BJ (cell line): ENCODE results near the gene LIF. TPM values are rescaled to one million over a fixed set of nuclear protein-coding genes. Genes with fewer than 3 reads are reported as not detected.

Source experiments
- CTCF ChIA-PET: fragments of 350-600 bp; formaldehyde crosslinking; extraction: SDS; loops from one replicate; lab custom pipeline; 2021; ENCODE audit warnings: antibody characterized with exemption, inconsistent platforms; lab: Yijun Ruan, JAX
- POLR2A ChIA-PET: fragments of 300-600 bp; sonication (Branson Sonifier 250); formaldehyde crosslinking; extraction: SDS; loops from one replicate; lab custom pipeline; 2021; ENCODE audit warnings: antibody characterized with exemption; lab: Charles Lee
- DNase-seq: peaks from one replicate; pipeline ENCODE4 v3.0.0-alpha.2; 2011; ENCODE audit warnings: low read depth
- H3K27me3 ChIP-seq: 2 replicates; pipeline ENCODE4 v1.6.0; 2011; ENCODE audit warnings: low read length; ENCODE audit not compliant: control insufficient read depth, insufficient read depth
- H3K36me3 ChIP-seq: 2 replicates; pipeline ENCODE4 v1.5.1; 2011; ENCODE audit warnings: low read length; ENCODE audit not compliant: control insufficient read depth, insufficient read depth
- H3K4me3 ChIP-seq: 2 replicates; pipeline ENCODE4 v1.5.1; 2011; ENCODE audit warnings: low read depth, mild to moderate bottlenecking, control low read depth, low read length
- polyA plus RNA-seq: library from polyadenylated mRNA; depleted of rRNA; stranded (reverse); fragments of >200 nt; gene quantifications from 2 replicates; pipeline ENCODE4 v1.2.3, GENCODE V29; 2011
- TF ChIP-seq, protein P1 (sequence below): IDR thresholded peaks from 2 replicates; pipeline ENCODE4 v1.5.1; 2011; ENCODE audit warnings: low read depth, mild to moderate bottlenecking, control low read depth, inconsistent platforms, low read length, moderate library complexity; ENCODE audit not compliant: insufficient read depth

Gene LIF
- polyA plus RNA-seq, 1 experiment, result 5.8 TPM

DNA sequence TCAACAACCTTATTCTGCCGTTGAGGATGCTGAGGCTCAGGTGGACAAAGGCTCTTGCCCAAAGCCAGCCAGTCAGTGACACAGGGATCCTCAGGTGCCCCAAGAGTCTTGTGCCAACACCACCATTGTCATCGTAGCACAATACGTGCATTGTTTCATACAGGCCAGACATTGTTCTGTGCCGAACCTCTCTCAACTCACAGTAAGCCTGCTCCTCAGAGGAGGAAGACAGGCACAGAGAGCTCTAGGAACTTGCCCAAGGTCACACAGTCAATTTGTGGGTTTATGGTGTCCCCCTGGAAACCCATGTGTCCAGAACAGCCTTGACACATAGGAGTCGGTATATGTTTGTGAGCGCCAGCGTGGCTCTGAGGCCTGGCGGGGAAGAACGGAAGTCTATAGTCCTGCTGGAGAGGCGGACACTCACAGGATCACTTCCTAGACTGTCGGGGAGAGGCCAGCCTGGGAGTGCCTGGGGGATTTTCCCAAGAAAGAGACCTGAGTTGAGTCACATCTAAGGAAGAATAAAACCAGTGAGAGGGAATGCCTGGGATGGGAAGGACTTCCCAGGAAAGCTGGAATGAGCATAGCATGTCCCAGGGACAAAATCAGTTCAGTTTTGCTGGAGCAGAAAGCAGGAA lies 20.2 kb downstream of the LIF start:
- ChIA-PET CTCF (interaction anchor here (1.0 to 1.3 kb wide), 2 partner anchors 9 to 118 kb away, joined by 3 read pairs; no protein-coding TSS in a partner anchor), POLR2A (no interaction called here)

DNA sequence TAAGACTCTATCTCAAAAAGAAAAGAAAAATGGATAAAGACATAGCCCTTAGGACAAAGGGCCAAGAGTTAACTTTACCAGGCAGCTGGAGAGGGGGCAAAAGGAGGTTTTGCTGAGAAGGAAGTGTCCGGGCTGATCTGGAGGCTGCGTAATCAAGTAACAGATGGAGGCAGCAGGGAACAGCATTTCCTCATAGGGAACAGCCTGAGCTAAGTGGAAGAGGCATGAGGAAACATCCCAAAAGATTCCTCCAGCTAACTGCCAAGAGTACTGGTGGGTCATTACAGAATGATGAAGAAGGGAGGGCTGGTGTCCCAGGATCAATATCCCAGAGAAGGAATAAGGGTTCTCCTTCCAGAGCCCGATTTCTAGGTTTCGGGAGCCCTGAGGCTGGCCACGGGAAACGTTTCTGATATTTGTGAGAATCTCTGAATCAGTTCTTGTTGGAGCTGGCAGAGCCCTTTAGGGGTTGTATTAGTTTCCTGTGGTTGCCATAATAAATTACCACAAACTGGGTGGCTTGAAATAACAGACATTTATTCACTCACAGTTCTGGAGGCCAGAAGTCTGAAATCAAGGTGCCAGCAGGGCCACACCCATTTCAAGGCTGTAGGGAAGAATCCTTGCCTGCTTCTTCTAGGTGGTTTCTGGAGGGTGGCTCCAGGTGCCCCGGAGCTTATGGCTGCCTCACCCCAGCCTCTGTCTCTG lies 21.2 kb downstream of the LIF start:
- ChIA-PET POLR2A (no interaction called here), CTCF (interaction anchor here (0.9 kb wide), 1 partner anchor 105 kb away, joined by 3 read pairs; no protein-coding TSS in a partner anchor)

More for the DNA sequence above, 20.2 kb downstream of the LIF start:
- no peak for DNase-seq
- Histone ChIP-seq H3K27me3 (no peaks in the 10 kb centered on the region; the same call in 1 of the 2 replicates), H3K36me3 (no peaks in the 10 kb centered on the region), H3K4me3 (no peak overlapping the region)
- TF ChIP-seq, protein P1, sequence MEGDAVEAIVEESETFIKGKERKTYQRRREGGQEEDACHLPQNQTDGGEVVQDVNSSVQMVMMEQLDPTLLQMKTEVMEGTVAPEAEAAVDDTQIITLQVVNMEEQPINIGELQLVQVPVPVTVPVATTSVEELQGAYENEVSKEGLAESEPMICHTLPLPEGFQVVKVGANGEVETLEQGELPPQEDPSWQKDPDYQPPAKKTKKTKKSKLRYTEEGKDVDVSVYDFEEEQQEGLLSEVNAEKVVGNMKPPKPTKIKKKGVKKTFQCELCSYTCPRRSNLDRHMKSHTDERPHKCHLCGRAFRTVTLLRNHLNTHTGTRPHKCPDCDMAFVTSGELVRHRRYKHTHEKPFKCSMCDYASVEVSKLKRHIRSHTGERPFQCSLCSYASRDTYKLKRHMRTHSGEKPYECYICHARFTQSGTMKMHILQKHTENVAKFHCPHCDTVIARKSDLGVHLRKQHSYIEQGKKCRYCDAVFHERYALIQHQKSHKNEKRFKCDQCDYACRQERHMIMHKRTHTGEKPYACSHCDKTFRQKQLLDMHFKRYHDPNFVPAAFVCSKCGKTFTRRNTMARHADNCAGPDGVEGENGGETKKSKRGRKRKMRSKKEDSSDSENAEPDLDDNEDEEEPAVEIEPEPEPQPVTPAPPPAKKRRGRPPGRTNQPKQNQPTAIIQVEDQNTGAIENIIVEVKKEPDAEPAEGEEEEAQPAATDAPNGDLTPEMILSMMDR, result no peak

DNA sequence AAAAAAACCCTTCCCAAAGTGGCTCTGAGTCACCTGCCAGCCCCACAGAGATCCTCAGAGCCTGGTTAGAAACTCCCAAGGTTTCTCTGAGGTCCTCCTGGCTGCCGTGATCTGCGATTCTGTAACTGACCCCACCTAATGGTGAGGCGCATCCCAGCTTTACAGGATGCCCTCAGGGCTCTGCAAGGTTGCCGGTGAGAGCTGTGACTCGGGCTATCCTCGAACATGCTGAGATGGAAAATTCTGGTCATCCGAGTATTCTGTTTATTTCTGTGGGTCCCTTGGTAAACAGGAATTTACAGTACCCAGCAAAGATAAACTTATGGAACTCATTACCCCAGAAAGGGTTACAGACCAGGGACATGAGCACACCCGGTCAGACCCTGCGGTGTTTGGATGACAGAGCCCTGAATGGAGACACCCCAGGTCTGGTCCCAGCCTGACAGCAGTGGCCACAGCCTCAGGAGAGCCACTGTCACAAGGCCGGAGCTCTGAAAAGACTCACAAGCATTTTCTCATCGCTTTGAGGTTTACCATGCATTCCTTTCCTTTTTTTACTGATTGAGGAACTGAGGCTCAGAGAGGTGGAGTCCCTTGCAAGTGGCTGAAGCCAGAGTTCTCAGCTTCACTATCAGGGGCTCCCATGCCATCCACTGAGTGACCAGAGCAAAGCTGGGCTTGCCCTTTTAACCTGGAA lies 22.2 kb downstream of the LIF start:
- peak; percentile 56 for DNase-seq
- H3K4me3 ChIP-seq, result no peak overlapping the region
- POLR2A ChIA-PET, result interaction anchor here (0.7 kb wide), 1 partner anchor 675 kb away, joined by 3 read pairs; no protein-coding TSS in a partner anchor
- no peaks in the 10 kb centered on the region for H3K36me3 ChIP-seq
- CTCF ChIA-PET, result interaction anchor here (0.9 to 1.0 kb wide), 2 partner anchors 104 to 116 kb away, joined by 3 read pairs; no protein-coding TSS in a partner anchor
- TF ChIP-seq, protein P1, result peak; percentile 29; the same call in 1 of the 2 replicates
- no peaks in the 10 kb centered on the region for H3K27me3 ChIP-seq

More for the DNA sequence above, 21.2 kb downstream of the LIF start:
- Histone ChIP-seq H3K36me3 (no peaks in the 10 kb centered on the region), H3K27me3 (no peaks in the 10 kb centered on the region), H3K4me3 (no peak overlapping the region)
- TF ChIP-seq, protein P1, result no peak
- no peak for DNase-seq

DNA sequence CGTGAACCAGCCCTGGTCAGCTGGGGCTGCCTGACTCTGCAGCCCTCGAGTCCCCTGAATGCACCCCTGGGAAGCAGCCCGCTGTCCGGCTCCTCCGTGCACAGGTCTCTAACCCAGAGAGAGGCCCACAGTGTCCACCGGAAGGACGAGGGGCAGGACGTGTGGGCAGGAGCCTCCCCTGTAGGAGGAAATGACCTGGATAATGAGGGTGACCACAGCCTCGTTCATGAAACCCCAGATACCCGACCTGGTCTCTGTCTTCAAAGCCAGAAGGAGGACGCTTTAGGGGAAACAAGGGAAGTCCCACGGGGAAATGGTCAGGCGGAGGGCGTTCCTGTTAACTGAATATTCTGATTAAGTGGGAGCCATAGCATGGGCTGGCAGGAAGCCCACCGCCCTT lies 23.3 kb downstream of the LIF start:
- Histone ChIP-seq H3K36me3 (no peaks in the 10 kb centered on the region), H3K27me3 (no peaks in the 10 kb centered on the region), H3K4me3 (no peak overlapping the region)
- TF ChIP-seq, protein P1, result no peak
- ChIA-PET POLR2A (no interaction called here), CTCF (no interaction called here)
- DNase-seq, result no peak

DNA sequence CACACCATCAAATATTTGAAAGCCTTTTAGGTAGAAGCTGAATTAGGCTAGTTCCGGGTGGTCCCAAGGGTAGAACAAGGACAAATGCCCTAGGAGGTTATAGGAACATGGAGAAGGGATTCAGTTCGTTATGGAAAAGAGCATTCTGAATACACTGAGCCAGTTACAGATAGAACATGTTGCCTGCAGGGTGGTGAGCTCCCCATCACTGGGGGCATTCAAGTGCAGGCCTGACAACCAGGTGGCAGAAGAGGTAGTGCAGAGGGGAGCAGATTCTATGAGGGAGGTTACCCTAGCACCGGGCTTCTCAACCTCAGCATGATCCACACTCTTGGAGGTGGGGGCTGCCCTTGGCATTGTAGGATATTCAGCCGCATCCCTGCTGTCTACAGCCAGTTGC lies 24.2 kb downstream of the LIF start:
- Histone ChIP-seq H3K27me3 (no peaks in the 10 kb centered on the region), H3K4me3 (no peak overlapping the region), H3K36me3 (no peaks in the 10 kb centered on the region)
- ChIA-PET CTCF (no interaction called here), POLR2A (no interaction called here)
- TF ChIP-seq, protein P1, result no peak
- no peak for DNase-seq
